Thyroid gland (tissue), 4 donors: ENCODE data around the gene FOXF2. TPM values are rescaled to one million over a fixed set of nuclear protein-coding genes. Genes with fewer than 3 reads are reported as not detected.

Experiments
- DNase-seq, 2 donors: peaks; one replicate each; pipeline ENCODE4 v3.0.0-alpha.2; 2019
- H3K27ac ChIP-seq, 3 donors: fragments of 200-600 bp; sonication (generic); 1 replicate in 2 of 3; 2 replicates in 1 of 3; pipeline ENCODE4 v1.5.1; 2016 to 2019; ENCODE audit warnings: mild to moderate bottlenecking in 1 of 3, moderate library complexity in 1 of 3
- H3K27me3 ChIP-seq: fragments of 200-600 bp; sonication (generic); one replicate; pipeline ENCODE4 v1.5.1; 2019
- H3K36me3 ChIP-seq, 2 donors: fragments of 200-600 bp; sonication (generic); one replicate each; pipeline ENCODE4 v1.5.1; 2016 to 2019
- H3K4me1 ChIP-seq, 2 donors: fragments of 200-600 bp; sonication (generic); one replicate each; pipeline ENCODE4 v1.5.1; 2017 to 2019
- H3K4me3 ChIP-seq, 3 donors: fragments of 200-600 bp; sonication (generic); replicated peaks in 1 of 3; 1 replicate in 2 of 3; 2 replicates in 1 of 3; pipeline ENCODE4 v1.5.1; 2016; ENCODE audit warnings: mild to moderate bottlenecking in 1 of 3
- H3K9me3 ChIP-seq: fragments of 200-600 bp; sonication (generic); one replicate; pipeline ENCODE4 v1.5.1; 2017
- CTCF ChIP-seq, 6 experiments: fragments of 200-600 bp in 3 of 6; fragments of 450-650 bp in 3 of 6; sonication (generic) in 3 of 6; IDR thresholded peaks; one replicate each; pipeline ENCODE4 v1.5.1; 2016 to 2019; ENCODE audit warnings: antibody characterized with exemption in 6 of 6, mild to moderate bottlenecking in 2 of 6, inconsistent platforms in 1 of 6, moderate library complexity in 1 of 6
- POLR2A ChIP-seq, 2 donors: fragments of 450-650 bp; IDR thresholded peaks; one replicate each; pipeline ENCODE4 v1.6.1; 2017; ENCODE audit warnings: antibody characterized with exemption in 2 of 2, mild to moderate bottlenecking in 2 of 2, moderate library complexity in 1 of 2
- WGBS, 2 donors: methylation state at CpG; one replicate each; pipeline ENCODE4 v1.1.5; 2017; 5-methylcytosine and 5-hydroxymethylcytosine counted together
- intact Hi-C: fragments of 100-400 bp; cut with DNase I; formaldehyde crosslinking; loops from one replicate; pipeline ENCODE4 v1.15.1; 2023
- total RNA-seq, 4 donors: library from RNA; depleted of rRNA; stranded (reverse); fragments of >200 nt; gene quantifications; one replicate each; pipeline ENCODE4 v1.2.3, GENCODE V29; 2016

The FOXF2 gene
- total RNA-seq, 4 donors from 2014 or later: 1.3 to 2.0 (median 1.7) TPM

DNA sequence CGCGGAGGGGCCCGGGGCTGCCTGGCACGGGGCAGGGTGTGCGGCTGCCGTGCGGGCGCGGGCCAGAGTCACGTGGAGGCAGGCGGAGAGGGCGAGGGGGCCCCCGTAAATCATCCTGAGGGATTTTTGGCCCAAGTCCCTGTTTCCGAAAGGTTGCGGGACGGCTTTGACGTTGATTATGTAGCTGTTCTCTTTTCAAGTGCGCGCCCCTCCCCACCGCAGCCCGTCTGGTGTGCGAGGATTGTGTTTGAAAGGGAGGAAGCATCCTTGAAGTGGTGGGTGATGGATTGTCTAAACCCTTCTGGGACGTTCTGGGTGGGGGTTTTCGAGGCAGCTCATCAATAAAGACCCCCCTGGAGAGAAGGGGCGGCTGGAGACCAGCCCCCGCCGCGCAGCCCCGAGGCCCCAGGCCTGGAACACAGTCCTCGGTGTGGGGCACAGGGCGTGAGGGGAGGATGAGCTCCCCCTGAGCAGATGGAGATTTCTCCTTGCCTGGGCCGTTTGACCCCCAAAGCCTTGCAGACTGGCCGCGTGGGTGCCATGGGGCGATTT, 7.0 kb upstream of the FOXF2 start:
- Histone ChIP-seq H3K4me1 (peaks cover 15 to 46% of the 10 kb centered on the region in 2 donors), H3K27me3 (peaks cover 73% of the 10 kb centered on the region), H3K36me3 (no peaks in the 10 kb centered on the region), H3K4me3 (no peak overlapping the region), H3K27ac (peak overlapping the region in 1 of 3 donors; percentile 12), H3K9me3 (no peaks in the 10 kb centered on the region)
- DNase-seq: no peak
- intact Hi-C loops: loop anchor here (5.0 to 10.0 kb wide), 3 partner anchors 585 to 790 kb away; no protein-coding TSS in a partner anchor
- 5 to 7% methylated on average over 16 to 35 of the region's 35 CpGs for WGBS, 2 donors
- TF ChIP-seq POLR2A (IDR thresholded peaks at IDR 0.05) (no peak), CTCF (IDR thresholded peaks at IDR 0.05) (no peak)

GRCh38 chr6:1382883-1383728, 6.3 kb upstream of the FOXF2 start:
- DNase-seq: no peak
- Histone ChIP-seq H3K4me3 (no peak overlapping the region), H3K9me3 (no peaks in the 10 kb centered on the region), H3K4me1 (peaks cover 15 to 42% of the 10 kb centered on the region in 2 donors), H3K36me3 (no peaks in the 10 kb centered on the region), H3K27me3 (peaks cover 73% of the 10 kb centered on the region), H3K27ac (peak overlapping the region in 1 of 3 donors; percentile 38)
- no peak for TF ChIP-seq CTCF (IDR thresholded peaks at IDR 0.05)
- TF ChIP-seq POLR2A (IDR thresholded peaks at IDR 0.05): no peak
- intact Hi-C loops: loop anchor here (5.0 to 10.0 kb wide), 3 partner anchors 586 to 791 kb away; no protein-coding TSS in a partner anchor
- WGBS, 2 donors: 3 to 10% methylated on average over 21 to 22 of the region's 57 CpGs

DNA sequence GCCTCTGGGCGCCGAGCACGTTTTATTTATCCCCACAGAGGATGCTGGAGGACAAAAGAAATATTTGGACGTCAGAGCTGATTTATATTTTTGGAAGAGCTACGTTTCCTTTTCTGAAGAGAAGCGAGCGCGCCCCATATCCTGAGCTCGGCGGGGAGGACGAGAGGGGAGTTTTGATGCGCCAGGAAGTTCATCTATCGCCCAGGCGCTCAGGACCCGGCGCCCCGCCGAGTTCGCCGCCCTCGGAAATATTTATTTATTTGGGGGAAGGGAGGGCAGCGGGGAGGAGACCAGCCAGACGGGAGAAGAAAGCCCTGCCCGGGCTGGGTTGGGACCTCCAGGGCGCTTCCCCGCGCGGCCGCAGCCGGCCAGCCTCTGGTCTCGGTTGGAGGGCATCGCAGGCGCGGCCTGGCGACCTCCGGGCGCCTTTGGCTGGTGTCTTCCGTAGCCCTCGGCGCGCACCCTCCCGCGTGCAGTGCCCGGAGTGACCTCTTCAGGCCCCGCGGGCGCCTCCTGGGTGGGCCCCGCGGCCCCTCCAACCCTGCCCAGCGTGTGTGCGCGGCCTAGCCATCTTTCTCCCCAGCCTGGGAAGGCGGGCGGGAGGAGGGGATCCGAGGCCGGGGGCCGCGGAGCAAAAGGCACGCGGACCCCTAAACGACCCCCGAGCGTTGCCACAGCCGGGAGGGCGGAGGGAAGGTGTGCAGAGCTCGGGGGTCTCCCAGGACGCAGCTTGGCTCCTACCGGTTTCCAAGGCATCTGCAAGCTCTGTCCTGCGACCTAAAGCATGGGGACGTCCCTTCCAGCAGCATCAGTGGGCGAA, 5.4 kb upstream of the FOXF2 start:
- TF ChIP-seq POLR2A (IDR thresholded peaks at IDR 0.05): no peak
- no peak for TF ChIP-seq CTCF (IDR thresholded peaks at IDR 0.05)
- H3K27ac ChIP-seq: peak overlapping the region in 1 of 3 donors; percentile 38
- H3K36me3 ChIP-seq: no peaks in the 10 kb centered on the region
- DNase-seq: no peak
- H3K4me3 ChIP-seq: no peak overlapping the region
- H3K27me3 ChIP-seq: peaks cover 70% of the 10 kb centered on the region
- WGBS, 2 donors: 1 to 3% methylated on average over 22 to 38 of the region's 71 CpGs
- no peaks in the 10 kb centered on the region for H3K9me3 ChIP-seq
- peaks cover 11 to 42% of the 10 kb centered on the region in 2 donors for H3K4me1 ChIP-seq
- intact Hi-C loops: loop anchor here (5.0 to 10.0 kb wide), 3 partner anchors 587 to 792 kb away; no protein-coding TSS in a partner anchor

DNA sequence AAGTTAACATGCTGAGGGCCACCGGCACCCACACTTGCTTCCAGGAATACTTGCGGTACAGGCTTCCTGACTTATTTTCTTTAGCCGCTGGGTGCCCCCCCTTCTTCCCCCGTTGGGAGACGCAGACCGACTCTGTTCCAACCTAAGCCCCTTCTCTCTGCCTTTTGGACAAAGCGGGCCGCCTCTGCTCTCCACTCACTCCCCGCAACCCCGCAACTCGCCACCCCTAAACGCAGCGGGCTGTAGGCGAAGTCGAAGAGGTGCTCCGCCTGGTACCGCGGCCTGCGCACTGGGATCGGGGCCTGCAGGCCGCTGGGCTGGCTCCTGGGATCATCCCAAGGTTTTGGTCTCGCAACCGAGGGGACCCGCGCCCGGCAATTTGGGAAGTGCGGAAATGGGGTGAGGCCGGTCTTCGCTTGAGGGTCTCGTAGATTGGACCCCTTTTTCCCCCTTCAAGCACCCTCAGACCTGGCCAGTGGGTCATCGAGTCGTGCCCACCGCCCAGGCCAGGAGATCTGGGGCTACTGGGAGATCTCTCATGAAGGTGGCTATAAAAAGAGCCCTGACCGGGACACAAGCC, 4.7 kb upstream of the FOXF2 start:
- Histone ChIP-seq H3K36me3 (no peaks in the 10 kb centered on the region), H3K27ac (no peak overlapping the region), H3K27me3 (peaks cover 65% of the 10 kb centered on the region), H3K4me3 (no peak overlapping the region), H3K9me3 (no peaks in the 10 kb centered on the region), H3K4me1 (peaks cover 11 to 39% of the 10 kb centered on the region in 2 donors)
- intact Hi-C loops: loop anchor here (5.0 to 10.0 kb wide), 3 partner anchors 587 to 792 kb away; no protein-coding TSS in a partner anchor
- DNase-seq: no peak
- TF ChIP-seq CTCF (IDR thresholded peaks at IDR 0.05): no peak
- no peak for TF ChIP-seq POLR2A (IDR thresholded peaks at IDR 0.05)
- WGBS, 2 donors: 13 to 17% methylated on average over 23 to 29 of the region's 34 CpGs
